GM23248 (cell line): ENCODE results near the gene CPEB1. TPM values are rescaled to one million over a fixed set of nuclear protein-coding genes. Genes with fewer than 3 reads are reported as not detected.

Experiments
- DNase-seq: peaks from one replicate; pipeline ENCODE4 v3.0.0-alpha.2; 2015
- H2AFZ ChIP-seq: fragments of 200-600 bp; sonication (generic); 2 replicates; pipeline ENCODE4 v1.6.1; 2016; ENCODE audit warnings: antibody characterized with exemption
- H3F3A ChIP-seq: fragments of 200-600 bp; sonication (generic); 2 replicates; pipeline ENCODE4 v1.6.1; 2016; ENCODE audit warnings: mild to moderate bottlenecking, antibody characterized with exemption, mixed run types; ENCODE audit not compliant: insufficient read depth
- H3K27ac ChIP-seq: fragments of 200-600 bp; sonication (generic); 2 replicates; pipeline ENCODE4 v1.5.1; 2016; ENCODE audit warnings: mild to moderate bottlenecking
- H3K27me3 ChIP-seq: fragments of 200-600 bp; sonication (generic); replicated peaks from 2 replicates; pipeline ENCODE4 v1.6.1; 2016; ENCODE audit warnings: mild to moderate bottlenecking; ENCODE audit not compliant: insufficient read depth
- H3K36me3 ChIP-seq: fragments of 200-600 bp; sonication (generic); 2 replicates; pipeline ENCODE4 v1.6.1; 2016; ENCODE audit warnings: low read depth, mild to moderate bottlenecking
- H3K4me1 ChIP-seq: fragments of 200-600 bp; sonication (generic); 2 replicates; pipeline ENCODE4 v1.6.1; 2016; ENCODE audit warnings: mild to moderate bottlenecking; ENCODE audit not compliant: insufficient read depth
- H3K4me2 ChIP-seq: fragments of 200-600 bp; sonication (generic); one replicate; pipeline ENCODE4 v1.6.1; 2016; ENCODE audit warnings: mild to moderate bottlenecking; ENCODE audit not compliant: unreplicated experiment
- H3K4me3 ChIP-seq: fragments of 200-600 bp; sonication (generic); 2 replicates; pipeline ENCODE4 v1.5.1; 2016; ENCODE audit warnings: mild to moderate bottlenecking
- H3K79me2 ChIP-seq: fragments of 200-600 bp; sonication (generic); 2 replicates; pipeline ENCODE4 v1.6.1; 2016; ENCODE audit warnings: mild to moderate bottlenecking; ENCODE audit not compliant: insufficient read depth
- H3K9ac ChIP-seq: fragments of 200-600 bp; sonication (generic); 2 replicates; pipeline ENCODE4 v1.6.1; 2016; ENCODE audit warnings: mild to moderate bottlenecking
- H3K9me2 ChIP-seq: fragments of 200-600 bp; sonication (generic); 2 replicates; pipeline ENCODE4 v1.6.1; 2016; ENCODE audit warnings: mixed run types, mild to moderate bottlenecking, moderate library complexity; ENCODE audit not compliant: insufficient read depth
- H3K9me3 ChIP-seq: fragments of 200-600 bp; sonication (generic); one replicate; pipeline ENCODE4 v1.6.1; 2017; ENCODE audit warnings: low read depth
- H4K20me1 ChIP-seq: fragments of 200-600 bp; sonication (generic); 2 replicates; pipeline ENCODE4 v1.6.0; 2016; ENCODE audit not compliant: insufficient read depth
- EZH2 ChIP-seq: fragments of 200-600 bp; sonication (generic); IDR thresholded peaks from 2 replicates; pipeline ENCODE4 v1.6.1; 2018; ENCODE audit warnings: antibody characterized with exemption, mild to moderate bottlenecking; ENCODE audit not compliant: insufficient read depth, poor library complexity, severe bottlenecking
- EZH2phosphoT487 ChIP-seq: fragments of 200-600 bp; sonication (generic); IDR thresholded peaks from 2 replicates; pipeline ENCODE4 v1.6.1; 2018; ENCODE audit warnings: antibody characterized with exemption, moderate library complexity, mild to moderate bottlenecking, low read depth; ENCODE audit not compliant: insufficient read depth
- WGBS, 2 experiments: methylation state at CpG; one replicate each; pipeline ENCODE4 v1.1.6; 2015 to 2017; ENCODE audit warnings: low lambda C conversion rate in 2 of 2, low coverage in 1 of 2; ENCODE audit errors: missing lambda C conversion rate in 2 of 2; 5-methylcytosine and 5-hydroxymethylcytosine counted together
- in situ Hi-C: fragments of 300-500 bp; cut with MboI; formaldehyde crosslinking; loops from 2 replicates; pipeline ENCODE4 v1.15.0; 2020
- polyA plus RNA-seq: library from polyadenylated mRNA; unstranded; fragments of >200 nt; fragmentation: Nextera tagmentation; extraction: Ambion mirVana; gene quantifications from 2 replicates; pipeline ENCODE4 v1.2.1, GENCODE V29; 2016
- total RNA-seq: library from RNA; depleted of rRNA; stranded (reverse); fragments of >200 nt; shearing (Covaris generic); gene quantifications from 2 replicates; pipeline ENCODE4 v1.2.3, GENCODE V29; 2014; rRNA removed

CPEB1 gene
- 8.6 and 15.9 TPM in 2 replicates for total RNA-seq
- 5.6 and 5.7 TPM in 2 replicates for polyA plus RNA-seq

- no peaks in the 10 kb centered on the region for H3K36me3 ChIP-seq
- peak within 1 kb of the TSS; percentile 46 for H3K9ac ChIP-seq
- H3K9me3 ChIP-seq, result no peaks in the 10 kb centered on the region
- H3K4me2 ChIP-seq, result peak within 1 kb of the TSS; percentile 64
- no peaks in the 10 kb centered on the region for H4K20me1 ChIP-seq
- H3K27me3 ChIP-seq, result peaks cover 4% of the 10 kb centered on the region; the same call in 1 of the 2 replicates
- peak within 1 kb of the TSS; percentile 68 for H3K4me3 ChIP-seq
- 3% methylated on average over 60 to 68 of the region's 96 CpGs for WGBS, 2 experiments
- H3F3A ChIP-seq, result peaks cover 8% of the 10 kb centered on the region; the same call in 1 of the 2 replicates
- peak within 1 kb of the TSS; percentile 80 for H2AFZ ChIP-seq
- H3K9me2 ChIP-seq, result no peaks in the 10 kb centered on the region
- no peaks in the 10 kb centered on the region for H3K79me2 ChIP-seq
- no peaks in the 10 kb centered on the region for H3K4me1 ChIP-seq
- no peak for TF ChIP-seq EZH2phosphoT487
- no peak for TF ChIP-seq EZH2
- peak; percentile 81 for DNase-seq
- in situ Hi-C loops, result no loop called here
- H3K27ac ChIP-seq, result no peak within 1 kb of the TSS
Observed at GRCh38 chr15:82647045-82647834, at the start of gene CPEB1. Gene CPEB1 (minus strand): TSS chr15:82647363. CDS start chr15:82628459, 18,904 bp downstream.

- Histone ChIP-seq H4K20me1 (no peaks in the 10 kb centered on the region), H3K9me3 (no peaks in the 10 kb centered on the region), H3K4me1 (no peaks in the 10 kb centered on the region), H2AFZ (no peak overlapping the region), H3F3A (no peaks in the 10 kb centered on the region), H3K9me2 (no peaks in the 10 kb centered on the region), H3K27me3 (no peaks in the 10 kb centered on the region), H3K27ac (no peak overlapping the region), H3K4me3 (no peak overlapping the region), H3K79me2 (no peaks in the 10 kb centered on the region), H3K9ac (no peak overlapping the region), H3K4me2 (no peak overlapping the region), H3K36me3 (no peaks in the 10 kb centered on the region)
- no peak for DNase-seq
- TF ChIP-seq EZH2phosphoT487, result no peak
- no peak for TF ChIP-seq EZH2
- 86 to 87% methylated on average over 22 to 23 of the region's 23 CpGs for WGBS, 2 experiments
- in situ Hi-C loops, result no loop called here
Observed at GRCh38 chr15:82692171-82692570, 45.0 kb upstream of the CPEB1 start.

GRCh38 chr15:82689147-82689546 lies 42.0 kb upstream of the CPEB1 start:
- DNase-seq, result no peak
- Histone ChIP-seq H3K4me3 (no peak overlapping the region), H3K9me3 (no peaks in the 10 kb centered on the region), H3K9ac (no peak overlapping the region), H4K20me1 (no peaks in the 10 kb centered on the region), H3K79me2 (no peaks in the 10 kb centered on the region), H3K27ac (no peak overlapping the region), H3F3A (no peaks in the 10 kb centered on the region), H2AFZ (no peak overlapping the region), H3K4me1 (no peaks in the 10 kb centered on the region), H3K36me3 (no peaks in the 10 kb centered on the region), H3K9me2 (no peaks in the 10 kb centered on the region), H3K4me2 (no peak overlapping the region), H3K27me3 (no peaks in the 10 kb centered on the region)
- 90 to 94% methylated on average over 7 to 8 of the region's 8 CpGs for whole genome bisulfite sequencing, 2 experiments
- no peak for TF ChIP-seq EZH2phosphoT487
- no peak for TF ChIP-seq EZH2
- in situ Hi-C loops, result no loop called here

- no peak overlapping the region for H3K4me3 ChIP-seq
- no peaks in the 10 kb centered on the region for H3K9me2 ChIP-seq
- no peaks in the 10 kb centered on the region for H3F3A ChIP-seq
- no peaks in the 10 kb centered on the region for H3K4me1 ChIP-seq
- no peak overlapping the region for H3K27ac ChIP-seq
- TF ChIP-seq EZH2phosphoT487, result no peak
- TF ChIP-seq EZH2, result no peak
- DNase-seq, result no peak
- no peaks in the 10 kb centered on the region for H3K36me3 ChIP-seq
- no peak overlapping the region for H2AFZ ChIP-seq
- H3K4me2 ChIP-seq, result no peak overlapping the region
- H3K9ac ChIP-seq, result no peak overlapping the region
- H3K9me3 ChIP-seq, result no peaks in the 10 kb centered on the region
- H4K20me1 ChIP-seq, result no peaks in the 10 kb centered on the region
- in situ Hi-C loops, result no loop called here
- H3K79me2 ChIP-seq, result no peaks in the 10 kb centered on the region
- 74 to 79% methylated on average over 8 to 10 of the region's 10 CpGs for WGBS, 2 experiments
- no peaks in the 10 kb centered on the region for H3K27me3 ChIP-seq
Observed at GRCh38 chr15:82688691-82689090, 41.5 kb upstream of the CPEB1 start.
